Suprapubic skin (tissue), 4 donors: ENCODE data around the gene CNKSR1. TPM values are rescaled to one million over a fixed set of nuclear protein-coding genes. Genes with fewer than 3 reads are reported as not detected.

Source experiments
- DNase-seq, 2 donors: peaks; one replicate each; pipeline ENCODE4 v3.0.0-alpha.2; 2019; ENCODE audit warnings: low spot score in 2 of 2
- H3K27ac ChIP-seq: fragments of 200-600 bp; sonication (generic); one replicate; pipeline ENCODE4 v1.5.1; 2019
- H3K27me3 ChIP-seq: fragments of 200-600 bp; sonication (generic); one replicate; pipeline ENCODE4 v1.5.1; 2019
- H3K36me3 ChIP-seq: fragments of 200-600 bp; sonication (generic); one replicate; pipeline ENCODE4 v1.5.1; 2019
- H3K4me1 ChIP-seq: fragments of 200-600 bp; sonication (generic); one replicate; pipeline ENCODE4 v1.5.1; 2019
- H3K4me3 ChIP-seq: fragments of 200-600 bp; sonication (generic); one replicate; pipeline ENCODE4 v1.5.1; 2019; ENCODE audit warnings: mild to moderate bottlenecking
- H3K9me3 ChIP-seq: fragments of 200-600 bp; sonication (generic); one replicate; pipeline ENCODE4 v1.5.1; 2019
- CTCF ChIP-seq, 2 donors: fragments of 200-600 bp in 1 of 2; fragments of 450-650 bp in 1 of 2; sonication (generic) in 1 of 2; IDR thresholded peaks; one replicate each; pipeline ENCODE4 v1.5.1; 2016 to 2019; ENCODE audit warnings: antibody characterized with exemption in 2 of 2, mild to moderate bottlenecking in 1 of 2, moderate library complexity in 1 of 2
- EP300 ChIP-seq: sonication (generic); formaldehyde crosslinking; IDR thresholded peaks from one replicate; pipeline ENCODE4 v1.6.1; 2017; ENCODE audit warnings: antibody characterized with exemption
- POLR2A ChIP-seq, 2 donors: fragments of 450-650 bp; IDR thresholded peaks; one replicate each; pipeline ENCODE4 v1.6.1; 2017; ENCODE audit warnings: antibody characterized with exemption in 2 of 2, mild to moderate bottlenecking in 2 of 2, moderate library complexity in 2 of 2
- POLR2AphosphoS5 ChIP-seq, 3 donors: sonication (generic); formaldehyde crosslinking; IDR thresholded peaks; one replicate each; pipeline ENCODE4 v1.6.1; 2017; ENCODE audit warnings: antibody characterized with exemption in 3 of 3
- WGBS: methylation state at CpG from one replicate; pipeline ENCODE4 v1.1.5; 2018; 5-methylcytosine and 5-hydroxymethylcytosine counted together
- total RNA-seq, 4 donors: library from RNA; depleted of rRNA; stranded (reverse); fragments of >200 nt; gene quantifications; one replicate each; pipeline ENCODE4 v1.1.0, GENCODE V29; 2016

Gene CNKSR1
- total RNA-seq, 4 donors from 2014 or later: 45.6 to 91.2 (median 53.7) TPM

- under 1% methylated on average over 46 of the region's 98 CpGs for WGBS
- Histone ChIP-seq H3K27me3 (peaks cover 29% of the 10 kb centered on the region), H3K27ac (no peak overlapping the region), H3K4me1 (peaks cover 27% of the 10 kb centered on the region), H3K4me3 (peak overlapping the region; percentile 65), H3K36me3 (no peaks in the 10 kb centered on the region), H3K9me3 (no peaks in the 10 kb centered on the region)
- no peak for DNase-seq
- TF ChIP-seq POLR2AphosphoS5 (IDR thresholded peaks at IDR 0.05) (no peak), POLR2A (IDR thresholded peaks at IDR 0.05) (no peak), EP300 (no peak), CTCF (IDR thresholded peaks at IDR 0.05) (no peak)
Measured at GRCh38 chr1:26161415-26162219, 15.7 kb upstream of the CNKSR1 start.

GRCh38 chr1:26162220-26162709 lies 15.0 kb upstream of the CNKSR1 start:
- Histone ChIP-seq H3K27me3 (peaks cover 23% of the 10 kb centered on the region), H3K4me1 (peaks cover 27% of the 10 kb centered on the region), H3K27ac (no peak overlapping the region), H3K36me3 (no peaks in the 10 kb centered on the region), H3K9me3 (no peaks in the 10 kb centered on the region), H3K4me3 (peak overlapping the region; percentile 65)
- WGBS: 25% methylated on average over 21 of the region's 21 CpGs
- TF ChIP-seq CTCF (IDR thresholded peaks at IDR 0.05) (no peak), EP300 (no peak), POLR2A (IDR thresholded peaks at IDR 0.05) (no peak), POLR2AphosphoS5 (IDR thresholded peaks at IDR 0.05) (no peak)
- no peak for DNase-seq

- 76% methylated on average over 7 of the region's 9 CpGs for WGBS
- H3K4me3 ChIP-seq: peak overlapping the region; percentile 57
Measured at GRCh38 chr1:26163684-26164035, 13.6 kb upstream of the CNKSR1 start.

GRCh38 chr1:26164036-26164860 lies 13.0 kb upstream of the CNKSR1 start:
- DNase-seq: no peak
- Histone ChIP-seq H3K4me1 (peaks cover 30% of the 10 kb centered on the region), H3K36me3 (no peaks in the 10 kb centered on the region), H3K9me3 (no peaks in the 10 kb centered on the region), H3K27me3 (peaks cover 8% of the 10 kb centered on the region), H3K27ac (no peak overlapping the region), H3K4me3 (peak overlapping the region; percentile 57)
- WGBS: 13% methylated on average over 28 of the region's 72 CpGs
- TF ChIP-seq CTCF (IDR thresholded peaks at IDR 0.05) (peak; percentile 56 to 90), POLR2A (IDR thresholded peaks at IDR 0.05) (no peak)

More at GRCh38 chr1:26163684-26164035, 13.6 kb upstream of the CNKSR1 start:
- H3K27me3 ChIP-seq: peaks cover 12% of the 10 kb centered on the region
- TF ChIP-seq POLR2A (IDR thresholded peaks at IDR 0.05) (no peak), CTCF (IDR thresholded peaks at IDR 0.05) (no peak), EP300 (no peak), POLR2AphosphoS5 (IDR thresholded peaks at IDR 0.05) (no peak)
- no peaks in the 10 kb centered on the region for H3K36me3 ChIP-seq
- H3K4me1 ChIP-seq: peaks cover 27% of the 10 kb centered on the region
- no peaks in the 10 kb centered on the region for H3K9me3 ChIP-seq
- no peak for DNase-seq
- no peak overlapping the region for H3K27ac ChIP-seq
